ENCODE results near the gene LMBRD1.
"Not testable (repeated sequence)": the region's sequence is repeated elsewhere in the genome, so short reads cannot be mapped to it uniquely, and the experiment has no call there.

Gene LMBRD1

GRCh38 chr6:69732640-69733039, 64.2 kb downstream of the LMBRD1 start:
- no peak for DNase-seq (ENCODE audit: low spot score)

- no peak for DNase-seq (ENCODE audit: low spot score)
These were observed 64.8 kb downstream of the LMBRD1 start for GRCh38 chr6:69732045-69732444.

GRCh38 chr6:69729870-69730449, 66.8 kb downstream of the LMBRD1 start:
- DNase-seq (ENCODE audit: low spot score) = no peak

GRCh38 chr6:69722683-69723082, 74.1 kb downstream of the LMBRD1 start:
- DNase-seq (ENCODE audit: low spot score) = no peak

- no peak for DNase-seq (ENCODE audit: low spot score)
These were observed 77.1 kb downstream of the LMBRD1 start for GRCh38 chr6:69719602-69720193.

GRCh38 chr6:69706724-69707123, 90.1 kb downstream of the LMBRD1 start:
- no peak for DNase-seq (ENCODE audit: low spot score)

GRCh38 chr6:69705954-69706353, 90.9 kb downstream of the LMBRD1 start:
- no peak for DNase-seq (ENCODE audit: low spot score)

- no peak for DNase-seq (ENCODE audit: low spot score)
These were observed 91.9 kb downstream of the LMBRD1 start for GRCh38 chr6:69704916-69705315.

- DNase-seq (ENCODE audit: low spot score) = no peak
These were observed 97.2 kb downstream of the LMBRD1 start for GRCh38 chr6:69699655-69700054.

- DNase-seq (ENCODE audit: low spot score) = no peak
These were observed 100.5 kb downstream of the LMBRD1 start for GRCh38 chr6:69696273-69696672.

GRCh38 chr6:69693762-69694161, 103.0 kb downstream of the LMBRD1 start:
- DNase-seq (ENCODE audit: low spot score) = no peak

GRCh38 chr6:69690986-69691385, 105.8 kb downstream of the LMBRD1 start:
- DNase-seq (ENCODE audit: low spot score) = no peak

GRCh38 chr6:69680302-69680701, 116.5 kb downstream of the LMBRD1 start:
- DNase-seq (ENCODE audit: low spot score) = no peak

- no peak for DNase-seq (ENCODE audit: low spot score)
These were observed 123.5 kb downstream of the LMBRD1 start for GRCh38 chr6:69673298-69673697.

GRCh38 chr6:69668916-69669315, 127.9 kb downstream of the LMBRD1 start:
- no peak for DNase-seq (ENCODE audit: low spot score)

GRCh38 chr6:69666779-69667178, 130.0 kb downstream of the LMBRD1 start:
- not testable (repeated sequence) for DNase-seq (ENCODE audit: low spot score)

- DNase-seq (ENCODE audit: low spot score) = no peak
These were observed 131.4 kb downstream of the LMBRD1 start for GRCh38 chr6:69665437-69665836.

- DNase-seq (ENCODE audit: low spot score) = no peak
These were observed 132.3 kb downstream of the LMBRD1 start for GRCh38 chr6:69664551-69664950.

- DNase-seq (ENCODE audit: low spot score) = no peak
These were observed 133.6 kb downstream of the LMBRD1 start for GRCh38 chr6:69663215-69663614.

- no peak for DNase-seq (ENCODE audit: low spot score)
These were observed 146.1 kb downstream of the LMBRD1 start for GRCh38 chr6:69650703-69651102.

GRCh38 chr6:69647726-69648125, 149.1 kb downstream of the LMBRD1 start:
- no peak for DNase-seq (ENCODE audit: low spot score)

GRCh38 chr6:69643688-69644087, 153.1 kb downstream of the LMBRD1 start:
- no peak for DNase-seq (ENCODE audit: low spot score)

GRCh38 chr6:69632932-69633331, 163.9 kb downstream of the LMBRD1 start:
- no peak for DNase-seq (ENCODE audit: low spot score)

Measured in ecto neural progenitor cell (in vitro differentiated cells).